ENCODE measurements around the gene CYGB. TPM values are rescaled to one million over a fixed set of nuclear protein-coding genes. Genes with fewer than 3 reads are reported as not detected.

CYGB gene
- total and polyA plus RNA-seq, 9 of the 15 experiments (the other 6 are each of a cell fraction or from before 2014, with no cell fraction given), result 0.08 to 0.95 (median 0.18) TPM; not detected in 5

GRCh38 chr17:76547183-76547641 lies 9.7 kb upstream of the CYGB start (continued):
- TF ChIP-seq, protein P1, sequence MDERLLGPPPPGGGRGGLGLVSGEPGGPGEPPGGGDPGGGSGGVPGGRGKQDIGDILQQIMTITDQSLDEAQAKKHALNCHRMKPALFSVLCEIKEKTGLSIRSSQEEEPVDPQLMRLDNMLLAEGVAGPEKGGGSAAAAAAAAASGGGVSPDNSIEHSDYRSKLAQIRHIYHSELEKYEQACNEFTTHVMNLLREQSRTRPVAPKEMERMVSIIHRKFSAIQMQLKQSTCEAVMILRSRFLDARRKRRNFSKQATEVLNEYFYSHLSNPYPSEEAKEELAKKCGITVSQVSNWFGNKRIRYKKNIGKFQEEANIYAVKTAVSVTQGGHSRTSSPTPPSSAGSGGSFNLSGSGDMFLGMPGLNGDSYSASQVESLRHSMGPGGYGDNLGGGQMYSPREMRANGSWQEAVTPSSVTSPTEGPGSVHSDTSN (CRISPR knock-in tag; IDR thresholded peaks at IDR 0.05; ENCODE audit: low read depth), result no peak
- TF ChIP-seq, protein P1 (tag; conservative IDR thresholded peaks at IDR 0.05; ENCODE audit: low read depth), result no peak
- TF ChIP-seq RAD51 (IDR thresholded peaks at IDR 0.05; ENCODE audit: borderline replicate concordance, low read depth), result no peak
- no peak for TF ChIP-seq HDAC6 (IDR thresholded peaks at IDR 0.05; ENCODE audit: low read depth, low read length)
- no peak for TF ChIP-seq GTF2E2 (tag; IDR thresholded peaks at IDR 0.05)
- no peak for TF ChIP-seq HCFC1 (IDR thresholded peaks at IDR 0.05; ENCODE audit: low read depth, low read length)
- no peak for TF ChIP-seq RNF2 (IDR thresholded peaks at IDR 0.05)
- peak; percentile 91 for TF ChIP-seq SMC3 (conservative IDR thresholded peaks at IDR 0.05; ENCODE audit: insufficient read depth, low read depth, low read length)
- no peak for TF ChIP-seq CAMTA2 (CRISPR knock-in tag; conservative IDR thresholded peaks at IDR 0.05)
- TF ChIP-seq ARID2 (IDR thresholded peaks at IDR 0.05), result 0 out of 2 replicates have a peak, but pooled peaks have one; percentile 24
- TF ChIP-seq, protein P2, sequence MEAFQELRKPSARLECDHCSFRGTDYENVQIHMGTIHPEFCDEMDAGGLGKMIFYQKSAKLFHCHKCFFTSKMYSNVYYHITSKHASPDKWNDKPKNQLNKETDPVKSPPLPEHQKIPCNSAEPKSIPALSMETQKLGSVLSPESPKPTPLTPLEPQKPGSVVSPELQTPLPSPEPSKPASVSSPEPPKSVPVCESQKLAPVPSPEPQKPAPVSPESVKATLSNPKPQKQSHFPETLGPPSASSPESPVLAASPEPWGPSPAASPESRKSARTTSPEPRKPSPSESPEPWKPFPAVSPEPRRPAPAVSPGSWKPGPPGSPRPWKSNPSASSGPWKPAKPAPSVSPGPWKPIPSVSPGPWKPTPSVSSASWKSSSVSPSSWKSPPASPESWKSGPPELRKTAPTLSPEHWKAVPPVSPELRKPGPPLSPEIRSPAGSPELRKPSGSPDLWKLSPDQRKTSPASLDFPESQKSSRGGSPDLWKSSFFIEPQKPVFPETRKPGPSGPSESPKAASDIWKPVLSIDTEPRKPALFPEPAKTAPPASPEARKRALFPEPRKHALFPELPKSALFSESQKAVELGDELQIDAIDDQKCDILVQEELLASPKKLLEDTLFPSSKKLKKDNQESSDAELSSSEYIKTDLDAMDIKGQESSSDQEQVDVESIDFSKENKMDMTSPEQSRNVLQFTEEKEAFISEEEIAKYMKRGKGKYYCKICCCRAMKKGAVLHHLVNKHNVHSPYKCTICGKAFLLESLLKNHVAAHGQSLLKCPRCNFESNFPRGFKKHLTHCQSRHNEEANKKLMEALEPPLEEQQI (IDR thresholded peaks at IDR 0.05), result no peak
- TF ChIP-seq, protein P3, sequence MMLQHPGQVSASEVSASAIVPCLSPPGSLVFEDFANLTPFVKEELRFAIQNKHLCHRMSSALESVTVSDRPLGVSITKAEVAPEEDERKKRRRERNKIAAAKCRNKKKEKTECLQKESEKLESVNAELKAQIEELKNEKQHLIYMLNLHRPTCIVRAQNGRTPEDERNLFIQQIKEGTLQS (IDR thresholded peaks at IDR 0.05), result peak; percentile 35; the same call in 1 of the 2 replicates
- TF ChIP-seq, protein P3 (CRISPR knock-in tag; conservative IDR thresholded peaks at IDR 0.05), result no peak
- no peak for TF ChIP-seq ZNF140 (CRISPR knock-in tag; IDR thresholded peaks at IDR 0.05)
- no peak for TF ChIP-seq ZBTB34 (CRISPR knock-in tag; IDR thresholded peaks at IDR 0.05)
- TF ChIP-seq SMARCC2 (IDR thresholded peaks at IDR 0.05; ENCODE audit: low read depth), result no peak
- no peak for TF ChIP-seq ZFP30 (CRISPR knock-in tag; IDR thresholded peaks at IDR 0.05; ENCODE audit: borderline replicate concordance)
- TF ChIP-seq, protein P4, sequence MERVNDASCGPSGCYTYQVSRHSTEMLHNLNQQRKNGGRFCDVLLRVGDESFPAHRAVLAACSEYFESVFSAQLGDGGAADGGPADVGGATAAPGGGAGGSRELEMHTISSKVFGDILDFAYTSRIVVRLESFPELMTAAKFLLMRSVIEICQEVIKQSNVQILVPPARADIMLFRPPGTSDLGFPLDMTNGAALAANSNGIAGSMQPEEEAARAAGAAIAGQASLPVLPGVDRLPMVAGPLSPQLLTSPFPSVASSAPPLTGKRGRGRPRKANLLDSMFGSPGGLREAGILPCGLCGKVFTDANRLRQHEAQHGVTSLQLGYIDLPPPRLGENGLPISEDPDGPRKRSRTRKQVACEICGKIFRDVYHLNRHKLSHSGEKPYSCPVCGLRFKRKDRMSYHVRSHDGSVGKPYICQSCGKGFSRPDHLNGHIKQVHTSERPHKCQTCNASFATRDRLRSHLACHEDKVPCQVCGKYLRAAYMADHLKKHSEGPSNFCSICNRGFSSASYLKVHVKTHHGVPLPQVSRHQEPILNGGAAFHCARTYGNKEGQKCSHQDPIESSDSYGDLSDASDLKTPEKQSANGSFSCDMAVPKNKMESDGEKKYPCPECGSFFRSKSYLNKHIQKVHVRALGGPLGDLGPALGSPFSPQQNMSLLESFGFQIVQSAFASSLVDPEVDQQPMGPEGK (CRISPR knock-in tag; IDR thresholded peaks at IDR 0.05; ENCODE audit: borderline replicate concordance), result no peak
- TF ChIP-seq STAG1 (CRISPR knock-in tag; IDR thresholded peaks at IDR 0.05; ENCODE audit: borderline replicate concordance), result peak; percentile 47; the same call in 1 of the 2 replicates
- peak; percentile 21; the same call in 1 of the 2 replicates for TF ChIP-seq RB1 (IDR thresholded peaks at IDR 0.05; ENCODE audit: low read depth)

Data from K562 (cell line).